ENCODE data around the gene RPS26.

RPS26 gene

GRCh38 chr12:56011509-56012090 lies 30.1 kb upstream of the RPS26 start:
- peaks cover 32% of the 10 kb centered on the region for H3K4me1 Mint-ChIP-seq
- no peaks in the 10 kb centered on the region for H3K27me3 Mint-ChIP-seq
- no peak overlapping the region for H3K27ac Mint-ChIP-seq
- DNase-seq (no peak), ATAC-seq (peak; percentile 67)
- H3K9me3 Mint-ChIP-seq = no peaks in the 10 kb centered on the region
- no peaks in the 10 kb centered on the region for H3K36me3 Mint-ChIP-seq (ENCODE audit: low read depth)
- no peak overlapping the region for H3K4me3 Mint-ChIP-seq

- H3K4me1 Mint-ChIP-seq = peaks cover 22% of the 10 kb centered on the region
- no peak overlapping the region for H3K4me3 Mint-ChIP-seq
- no peak for ATAC-seq
- no peaks in the 10 kb centered on the region for H3K9me3 Mint-ChIP-seq
- DNase-seq = no peak
- H3K36me3 Mint-ChIP-seq (ENCODE audit: low read depth) = peaks cover 1% of the 10 kb centered on the region
- H3K27ac Mint-ChIP-seq = no peak overlapping the region
- H3K27me3 Mint-ChIP-seq = no peaks in the 10 kb centered on the region
Observed at GRCh38 chr12:56013482-56013881, 28.2 kb upstream of the RPS26 start.

- H3K27me3 Mint-ChIP-seq = no peaks in the 10 kb centered on the region
- H3K27ac Mint-ChIP-seq = no peak overlapping the region
- no peaks in the 10 kb centered on the region for H3K9me3 Mint-ChIP-seq
- H3K4me3 Mint-ChIP-seq = no peak overlapping the region
- ATAC-seq (no peak), DNase-seq (no peak)
- peaks cover 22% of the 10 kb centered on the region for H3K4me1 Mint-ChIP-seq
- peaks cover 1% of the 10 kb centered on the region for H3K36me3 Mint-ChIP-seq (ENCODE audit: low read depth)
Observed at GRCh38 chr12:56014205-56014604, 27.5 kb upstream of the RPS26 start.

- ATAC-seq = no peak
- DNase-seq = no peak
- H3K36me3 Mint-ChIP-seq (ENCODE audit: low read depth) = peaks cover 1% of the 10 kb centered on the region
- H3K27ac Mint-ChIP-seq = no peak overlapping the region
- H3K4me3 Mint-ChIP-seq = no peak overlapping the region
- peaks cover 32% of the 10 kb centered on the region for H3K4me1 Mint-ChIP-seq
- no peaks in the 10 kb centered on the region for H3K27me3 Mint-ChIP-seq
- no peaks in the 10 kb centered on the region for H3K9me3 Mint-ChIP-seq
Observed at GRCh38 chr12:56017181-56017580, 24.5 kb upstream of the RPS26 start.

GRCh38 chr12:56018356-56018755 lies 23.4 kb upstream of the RPS26 start:
- Mint-ChIP-seq H3K9me3 (no peaks in the 10 kb centered on the region), H3K4me1 (peaks cover 43% of the 10 kb centered on the region), H3K27me3 (no peaks in the 10 kb centered on the region), H3K27ac (no peak overlapping the region), H3K36me3 (ENCODE audit: low read depth) (peaks cover 1% of the 10 kb centered on the region), H3K4me3 (no peak overlapping the region)
- DNase-seq (no peak), ATAC-seq (no peak)

GRCh38 chr12:56020423-56021184 lies 21.1 kb upstream of the RPS26 start, which contains the start of gene IKZF4:
TSS of gene IKZF4 (plus strand) at chr12:56021043. CDS start at chr12:56021494, 451 bp downstream.
- ATAC-seq = peak; percentile 38
- peaks cover 10% of the 10 kb centered on the region for H3K36me3 Mint-ChIP-seq (ENCODE audit: low read depth)
- H3K9me3 Mint-ChIP-seq = no peaks in the 10 kb centered on the region
- H3K27me3 Mint-ChIP-seq = no peaks in the 10 kb centered on the region
- peak within 1 kb of the TSS; percentile 90 for H3K4me3 Mint-ChIP-seq
- H3K4me1 Mint-ChIP-seq = peaks cover 41% of the 10 kb centered on the region
- peak; percentile 36 for DNase-seq
- H3K27ac Mint-ChIP-seq = peak within 1 kb of the TSS; percentile 88

GRCh38 chr12:56021889-56022497 lies 19.7 kb upstream of the RPS26 start:
- Mint-ChIP-seq H3K36me3 (ENCODE audit: low read depth) (peaks cover 10% of the 10 kb centered on the region), H3K27ac (peak overlapping the region; percentile 88), H3K9me3 (no peaks in the 10 kb centered on the region), H3K4me1 (peaks cover 37% of the 10 kb centered on the region), H3K27me3 (no peaks in the 10 kb centered on the region), H3K4me3 (peak overlapping the region; percentile 90)
- ATAC-seq (no peak), DNase-seq (no peak)

GRCh38 chr12:56028511-56029165 lies 13.1 kb upstream of the RPS26 start:
- DNase-seq (no peak), ATAC-seq (no peak)
- H3K4me1 Mint-ChIP-seq = peaks cover 50% of the 10 kb centered on the region
- peaks cover 56% of the 10 kb centered on the region for H3K36me3 Mint-ChIP-seq (ENCODE audit: low read depth)
- no peaks in the 10 kb centered on the region for H3K27me3 Mint-ChIP-seq
- peak overlapping the region; percentile 32 for H3K27ac Mint-ChIP-seq
- no peak overlapping the region for H3K4me3 Mint-ChIP-seq
- no peaks in the 10 kb centered on the region for H3K9me3 Mint-ChIP-seq

GRCh38 chr12:56029166-56029519 lies 12.6 kb upstream of the RPS26 start:
- no peak for ATAC-seq
- Mint-ChIP-seq H3K36me3 (ENCODE audit: low read depth) (peaks cover 56% of the 10 kb centered on the region), H3K9me3 (no peaks in the 10 kb centered on the region), H3K4me1 (peaks cover 53% of the 10 kb centered on the region), H3K4me3 (no peak overlapping the region), H3K27me3 (no peaks in the 10 kb centered on the region), H3K27ac (peak overlapping the region; percentile 32)
- no peak for DNase-seq

GRCh38 chr12:56029666-56030293 lies 11.9 kb upstream of the RPS26 start:
- DNase-seq (peak; percentile 46), ATAC-seq (no peak)
- H3K36me3 Mint-ChIP-seq (ENCODE audit: low read depth) = peaks cover 62% of the 10 kb centered on the region
- no peaks in the 10 kb centered on the region for H3K27me3 Mint-ChIP-seq
- H3K9me3 Mint-ChIP-seq = no peaks in the 10 kb centered on the region
- H3K4me1 Mint-ChIP-seq = peaks cover 59% of the 10 kb centered on the region
- no peak overlapping the region for H3K27ac Mint-ChIP-seq
- no peak overlapping the region for H3K4me3 Mint-ChIP-seq

GRCh38 chr12:56031987-56032386 lies 9.7 kb upstream of the RPS26 start:
- ATAC-seq (peak; percentile 65), DNase-seq (peak; percentile 48)
- peak overlapping the region; percentile 89 for H3K27ac Mint-ChIP-seq
- no peaks in the 10 kb centered on the region for H3K27me3 Mint-ChIP-seq
- peak overlapping the region; percentile 65 for H3K4me3 Mint-ChIP-seq
- H3K4me1 Mint-ChIP-seq = peaks cover 78% of the 10 kb centered on the region
- no peaks in the 10 kb centered on the region for H3K9me3 Mint-ChIP-seq
- peaks cover 71% of the 10 kb centered on the region for H3K36me3 Mint-ChIP-seq (ENCODE audit: low read depth)

- DNase-seq (peak; percentile 63), ATAC-seq (peak; percentile 77)
- H3K27ac Mint-ChIP-seq = peak overlapping the region; percentile 78
- no peaks in the 10 kb centered on the region for H3K9me3 Mint-ChIP-seq
- H3K4me3 Mint-ChIP-seq = peak overlapping the region; percentile 64
- peaks cover 61% of the 10 kb centered on the region for H3K36me3 Mint-ChIP-seq (ENCODE audit: low read depth)
- H3K27me3 Mint-ChIP-seq = no peaks in the 10 kb centered on the region
- H3K4me1 Mint-ChIP-seq = peaks cover 85% of the 10 kb centered on the region
Observed at GRCh38 chr12:56034586-56035332, 7.0 kb upstream of the RPS26 start.

GRCh38 chr12:56037161-56037560 lies 4.6 kb upstream of the RPS26 start:
- Mint-ChIP-seq H3K4me1 (peaks cover 87% of the 10 kb centered on the region), H3K27me3 (no peaks in the 10 kb centered on the region), H3K36me3 (ENCODE audit: low read depth) (peaks cover 52% of the 10 kb centered on the region), H3K9me3 (no peaks in the 10 kb centered on the region), H3K4me3 (no peak overlapping the region), H3K27ac (peak overlapping the region; percentile 10)
- ATAC-seq = no peak
- no peak for DNase-seq

Measured in activated naive CD8-positive, alpha-beta T cell treated with anti-CD3 and anti-CD28 coated beads, Interleukin-2, amount 50 U/mL, for 24 hours (primary cell).